T-helper 1 cell treated with Interleukin-12 subunit alpha and Interleukin-12 subunit beta and Interleukin-4 antibody, amounts not matched to agents 30 ng/mL and 1 ng/mL, for 36 hours (primary cell): ENCODE results near the gene ZFP36L1. TPM values are rescaled to one million over a fixed set of nuclear protein-coding genes. Genes with fewer than 3 reads are reported as not detected.

ENCODE experiments used
- intact Hi-C: fragments of 100-400 bp; cut with micrococcal nuclease; formaldehyde crosslinking; loops from one replicate; pipeline ENCODE4 v1.15.1; 2024
- total RNA-seq: library from RNA; stranded (reverse); gene quantifications from 2 replicates; pipeline ENCODE4 v1.2.3, GENCODE V29; 2022

ZFP36L1 gene
- total RNA-seq, 1 donor from 2014 or later = 85.1 TPM

DNA sequence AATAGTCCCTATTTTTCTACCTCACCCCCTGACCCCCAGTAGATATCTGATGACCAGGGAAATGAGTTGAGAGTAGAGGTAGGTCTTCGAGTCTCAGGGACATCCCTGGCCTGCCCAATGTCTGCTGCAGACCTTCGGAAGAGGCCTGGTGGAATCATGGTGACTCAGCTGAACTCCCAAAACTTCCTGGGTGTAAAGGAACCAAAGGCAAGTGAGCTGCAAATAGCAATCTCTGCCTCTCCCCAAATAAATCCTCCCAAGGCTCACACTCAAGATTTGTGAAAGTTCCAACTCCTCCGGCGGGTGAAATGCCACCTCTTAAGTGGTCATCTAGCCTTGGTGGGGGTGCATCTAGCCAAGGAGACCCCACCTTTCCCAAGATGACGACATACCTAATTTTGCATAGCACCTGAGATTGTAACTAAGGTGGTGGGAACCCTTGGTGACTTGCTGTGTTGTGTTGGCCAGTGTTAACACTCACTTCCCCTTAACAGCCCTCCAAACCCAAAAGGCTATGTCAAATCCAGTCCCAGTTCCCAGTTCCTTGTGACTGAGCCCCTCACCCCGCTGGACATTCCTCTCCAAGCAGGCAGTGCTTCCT is 6.3 kb downstream of the ZFP36L1 start:
- intact Hi-C loops = loop anchor here (5.0 kb wide), 1 partner anchor 279 kb away; no protein-coding TSS in a partner anchor

DNA sequence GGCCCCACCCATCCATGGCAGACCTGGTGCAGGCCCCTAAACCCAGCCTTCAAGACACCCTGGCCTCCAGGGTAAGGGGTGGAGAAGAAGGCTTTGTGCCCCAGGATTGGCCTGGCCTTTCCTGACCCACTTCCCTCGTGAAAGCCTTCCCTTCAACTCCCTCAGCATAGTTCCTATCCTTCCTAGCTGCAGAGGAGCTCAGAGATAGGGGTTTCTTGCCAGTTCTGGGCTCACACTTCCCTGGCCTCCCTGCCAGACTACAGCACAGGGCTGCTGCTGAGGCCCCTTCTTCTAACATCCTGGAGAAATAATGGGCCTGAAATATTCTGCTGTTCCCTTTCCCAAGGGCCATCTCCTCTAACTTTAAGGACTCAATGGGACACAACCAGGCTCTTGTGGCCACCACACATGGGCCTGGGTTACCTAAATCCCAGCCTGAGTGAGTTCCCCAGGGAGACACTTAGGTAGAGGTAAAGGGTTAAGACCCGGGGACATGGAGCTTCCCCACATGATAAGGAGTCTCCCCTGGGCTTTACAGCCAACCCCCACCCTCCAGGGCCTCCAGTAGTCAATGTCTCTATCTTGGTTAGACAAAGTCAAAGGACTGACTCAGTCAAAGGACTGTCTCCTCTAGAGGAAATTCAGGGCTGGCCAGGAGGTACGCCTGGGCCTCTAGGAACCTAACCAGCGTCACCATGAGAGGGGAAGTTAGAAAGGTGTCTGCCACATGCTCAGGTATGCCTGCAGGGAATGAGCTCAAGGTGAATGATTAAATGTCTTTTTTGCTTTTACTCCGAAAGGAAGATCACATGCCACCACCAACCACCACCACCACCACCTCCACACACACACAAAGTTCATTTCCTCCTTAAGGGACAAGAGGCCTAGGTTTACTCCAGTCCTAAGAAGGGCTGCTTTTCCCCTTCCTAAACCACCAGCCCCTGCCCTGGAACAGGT is 7.1 kb downstream of the ZFP36L1 start:
- intact Hi-C loops = loop anchor here (5.0 kb wide), 1 partner anchor 279 kb away; no protein-coding TSS in a partner anchor

DNA sequence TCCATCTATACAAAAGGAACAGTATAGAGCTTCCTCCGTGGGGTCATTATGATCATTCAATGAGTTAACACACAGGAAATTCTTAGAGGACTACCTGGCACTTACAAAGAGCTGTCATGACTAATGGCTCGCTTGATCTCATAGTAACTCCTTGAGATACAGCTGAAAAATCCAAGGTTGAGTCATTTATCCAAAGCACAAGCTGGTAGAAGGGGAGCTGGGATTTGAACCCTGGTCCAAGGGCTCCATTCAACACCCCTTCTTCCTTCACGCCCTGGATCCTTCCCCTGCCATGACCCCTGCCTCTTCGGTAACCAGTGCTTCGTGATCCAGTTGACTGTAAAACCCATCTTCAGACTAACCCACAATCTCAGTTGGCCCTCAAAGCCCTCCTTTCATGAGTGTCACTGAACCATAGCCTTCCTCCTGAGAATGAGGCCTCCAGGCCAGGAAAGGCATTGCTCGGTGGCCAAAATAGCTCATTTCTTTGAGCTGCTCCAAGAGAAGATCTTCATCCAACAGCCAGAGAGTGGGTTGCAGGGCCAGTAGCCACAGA is 7.8 kb downstream of the ZFP36L1 start:
- intact Hi-C loops = loop anchor here (5.0 kb wide), 1 partner anchor 278 kb away; no protein-coding TSS in a partner anchor

DNA sequence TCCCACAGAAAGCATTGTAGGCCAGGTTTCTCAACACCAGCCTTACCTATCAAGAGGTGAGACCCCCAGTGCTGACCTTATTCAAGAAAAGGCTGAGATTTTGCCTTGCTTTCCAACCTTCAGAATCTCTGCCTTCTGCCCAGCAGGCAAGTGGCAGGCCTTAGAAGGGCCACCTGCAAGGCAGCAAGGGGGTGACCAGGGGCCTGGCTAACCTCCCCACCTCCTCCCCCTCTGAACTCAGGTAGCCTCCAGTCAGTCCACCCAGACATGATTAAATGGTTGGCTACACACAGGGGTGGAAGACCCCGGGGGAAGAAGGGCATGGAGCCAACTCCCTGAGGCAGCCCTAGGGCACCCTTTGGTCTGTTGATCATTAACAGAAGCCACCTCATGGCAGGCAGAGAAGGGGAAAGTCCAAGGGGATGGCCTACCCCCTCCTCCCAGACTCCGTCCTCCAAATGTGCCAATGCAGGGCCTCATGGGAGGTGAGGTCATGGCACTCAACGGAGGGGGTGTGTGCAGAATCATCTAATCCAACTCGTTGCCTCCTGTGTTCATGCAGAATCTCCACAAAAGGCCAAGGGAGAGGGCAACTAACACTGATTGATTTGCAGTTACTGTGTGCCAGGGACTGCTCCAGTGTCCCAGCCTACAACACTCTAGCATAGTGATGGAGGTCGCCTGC is 8.5 kb downstream of the ZFP36L1 start:
- intact Hi-C loops = no loop called here

DNA sequence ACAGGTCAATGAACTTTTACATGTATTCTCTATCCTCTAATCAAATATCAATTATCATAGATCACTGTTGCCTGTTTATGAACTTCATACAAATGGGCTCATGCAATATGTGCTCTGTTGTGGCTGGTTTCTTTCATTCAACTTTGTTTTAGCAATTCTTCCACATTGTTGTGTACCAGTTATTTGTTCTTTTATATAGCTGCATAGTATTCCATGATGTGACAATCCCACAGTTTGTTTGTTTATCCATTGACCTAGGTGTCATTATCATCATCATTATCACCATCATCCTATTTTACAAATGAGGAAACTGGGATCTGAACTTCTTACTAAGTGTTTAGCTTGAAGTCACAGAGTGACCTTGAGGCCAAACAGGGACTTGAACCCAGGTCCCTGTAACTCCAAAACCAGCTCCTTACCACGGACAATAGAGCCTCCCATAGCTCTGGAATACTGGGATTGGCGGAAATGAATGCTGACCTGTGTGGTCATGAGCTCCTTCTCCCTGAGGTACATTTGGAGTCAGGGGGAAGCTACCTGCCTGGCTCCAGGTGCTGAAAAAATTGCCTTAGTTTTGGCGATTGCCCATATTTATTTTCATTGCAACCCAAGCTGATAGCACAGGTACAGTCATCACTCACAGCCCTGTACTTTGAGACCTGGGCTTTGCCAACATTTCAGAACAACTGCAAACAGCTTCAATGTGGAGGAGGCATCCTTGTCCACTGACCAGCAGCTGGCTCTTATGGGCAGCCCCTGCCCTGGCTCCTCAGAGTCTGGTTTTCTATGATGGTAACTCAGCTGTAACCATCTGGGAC is 9.2 kb downstream of the ZFP36L1 start:
- intact Hi-C loops = no loop called here

DNA sequence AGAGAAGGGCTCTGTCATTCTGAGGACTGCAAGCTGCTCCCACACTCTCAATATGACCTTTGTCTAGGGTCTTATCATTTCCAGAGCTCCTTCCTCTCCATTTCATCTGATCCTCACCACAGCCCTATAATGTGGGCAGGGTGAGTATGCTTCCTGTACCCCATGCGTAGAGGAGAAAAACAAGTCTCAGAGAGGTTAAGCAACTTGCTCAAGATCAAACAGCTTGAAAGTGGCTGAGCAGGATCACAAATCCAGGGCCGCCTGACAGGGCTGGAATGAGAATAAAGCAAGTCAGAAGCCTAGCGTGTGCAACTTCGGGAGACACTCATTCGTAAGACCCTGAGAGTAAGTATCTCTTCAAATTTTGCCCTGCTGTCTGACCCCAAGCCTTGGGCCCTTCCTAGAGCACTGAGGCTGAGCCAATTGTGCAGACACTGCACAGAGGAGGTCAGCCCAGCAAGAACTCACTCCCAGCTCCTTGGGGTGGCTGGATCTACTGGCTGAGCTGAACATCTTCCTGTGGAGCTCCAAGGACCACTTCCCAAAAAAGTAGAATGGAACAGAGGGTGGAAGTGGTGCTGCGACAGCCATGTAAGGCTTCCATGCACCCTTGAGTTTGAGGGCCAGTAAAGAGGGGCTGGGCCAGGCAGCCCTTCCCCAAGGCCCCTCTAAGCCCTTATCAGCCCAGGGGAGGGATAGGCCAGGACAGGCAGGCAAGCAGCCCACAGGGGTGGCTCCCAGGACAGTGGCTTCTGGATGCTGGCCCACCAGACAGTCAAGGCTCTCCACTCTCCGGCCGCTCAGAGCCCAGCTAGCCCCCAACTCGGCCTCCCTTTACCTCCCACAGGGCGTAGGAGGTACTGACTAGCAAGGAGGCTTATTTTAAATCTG is 10.5 kb downstream of the ZFP36L1 start:
- intact Hi-C loops = no loop called here

DNA sequence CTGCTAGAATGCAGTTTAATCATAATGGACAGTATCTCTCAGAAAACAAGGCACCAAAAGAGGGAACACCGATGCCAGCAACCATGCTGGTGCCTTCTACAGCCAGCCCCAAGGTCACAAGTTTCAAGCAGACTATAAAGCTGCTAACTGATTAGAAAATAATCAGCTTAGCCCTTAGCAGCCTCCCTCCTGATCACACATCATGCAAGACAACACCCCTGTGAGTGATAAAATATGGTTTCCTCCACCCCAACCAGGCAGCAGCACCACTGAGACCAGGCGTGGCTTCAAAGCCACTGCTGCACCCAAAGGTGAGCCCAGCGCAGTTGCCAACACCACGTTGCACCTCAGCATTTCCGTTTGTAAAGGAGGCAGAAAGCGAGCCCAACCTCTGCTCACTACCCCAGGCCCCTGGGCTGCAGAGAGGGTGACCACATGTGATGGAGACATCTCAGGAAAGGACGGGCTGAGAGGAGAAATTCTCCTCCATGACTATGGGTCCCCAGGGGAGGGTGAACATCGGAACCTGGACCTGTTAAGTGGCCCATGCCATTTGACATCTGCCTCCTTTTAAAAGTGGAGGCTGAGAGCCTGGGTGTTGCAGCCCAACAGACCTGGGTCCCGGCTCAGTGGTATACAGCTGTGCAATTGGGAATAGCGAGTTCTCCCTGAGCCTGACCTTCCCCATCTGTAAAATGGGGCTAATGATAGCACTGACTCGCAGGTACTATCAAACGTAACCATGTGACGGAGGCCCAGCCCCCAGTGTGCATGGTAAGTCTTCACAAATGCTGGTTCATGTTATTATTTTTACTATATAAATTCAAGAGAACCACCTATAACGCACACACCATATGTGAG is 11.5 kb downstream of the ZFP36L1 start:
- intact Hi-C loops = loop anchor here (1.0 to 2.0 kb wide), 4 partner anchors 8 to 63 kb away; no protein-coding TSS in a partner anchor

DNA sequence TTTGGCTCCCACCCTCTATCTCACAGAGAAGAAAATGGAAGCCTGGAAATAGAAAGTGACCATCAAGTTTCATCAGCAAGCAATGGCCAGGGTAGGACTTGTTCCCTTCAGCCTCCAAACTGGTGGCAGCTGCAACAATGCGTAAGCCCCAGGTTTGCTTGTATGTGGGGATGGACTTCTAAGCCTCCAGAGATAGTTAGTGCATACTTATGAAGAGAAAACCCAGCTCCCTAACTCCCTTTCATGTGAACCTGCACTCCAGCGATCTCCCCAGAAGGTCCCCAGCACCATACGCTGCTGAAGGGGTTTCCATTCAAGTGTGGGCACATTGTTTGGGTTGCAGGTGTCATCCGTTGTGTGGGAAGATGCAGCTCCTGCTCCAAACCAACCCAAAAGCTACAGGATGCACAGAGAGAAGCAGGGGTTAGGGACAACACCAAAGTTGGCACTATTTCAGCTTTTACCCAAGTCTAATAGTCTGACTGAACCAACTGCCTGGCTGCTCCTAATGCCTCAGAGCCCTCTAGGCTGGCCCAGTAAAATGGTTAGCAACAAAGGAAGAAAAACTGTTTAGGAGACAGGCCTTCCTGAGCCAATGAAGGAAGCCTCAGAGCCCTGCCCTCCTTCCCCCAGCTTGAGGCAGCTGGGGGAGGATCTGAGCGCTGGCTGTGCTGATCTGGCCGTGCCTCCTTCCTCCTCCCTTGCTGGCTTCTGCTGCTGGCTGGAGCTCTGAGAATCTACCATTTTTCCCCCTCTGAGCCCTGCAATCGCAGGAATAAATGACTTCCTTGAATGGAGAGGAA is 12.3 kb downstream of the ZFP36L1 start:
- intact Hi-C loops = loop anchor here (1.0 to 2.0 kb wide), 7 partner anchors 9 to 116 kb away; no protein-coding TSS in a partner anchor

DNA sequence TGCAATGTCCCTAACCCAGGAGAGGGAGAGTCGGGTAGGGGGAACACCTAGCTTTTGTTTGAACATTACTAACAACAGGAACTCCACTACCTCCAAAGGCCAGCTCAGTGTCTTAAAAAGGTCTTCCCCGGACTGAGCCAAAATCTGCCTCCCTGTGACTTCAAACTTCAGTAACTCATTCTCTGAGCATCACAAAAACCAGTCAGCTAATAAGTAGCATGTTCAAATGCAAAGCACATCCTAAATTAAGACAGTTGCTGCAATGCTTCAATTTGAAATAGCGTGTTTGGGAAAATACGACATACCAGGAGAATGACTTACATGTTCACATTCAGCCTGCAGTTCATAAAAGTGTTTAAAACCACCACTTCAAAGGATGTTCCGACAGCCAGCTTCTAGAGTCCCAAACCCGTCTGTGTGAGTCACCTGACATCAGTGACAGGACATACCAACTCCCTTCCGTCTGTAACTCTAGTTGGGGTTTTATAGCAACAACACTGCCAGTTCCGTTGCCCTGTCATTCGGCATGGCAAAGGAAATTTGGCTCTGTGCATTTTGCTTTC is 13.0 kb downstream of the ZFP36L1 start:
- intact Hi-C loops = loop anchor here (1.0 to 2.0 kb wide), 6 partner anchors 9 to 116 kb away; no protein-coding TSS in a partner anchor

DNA sequence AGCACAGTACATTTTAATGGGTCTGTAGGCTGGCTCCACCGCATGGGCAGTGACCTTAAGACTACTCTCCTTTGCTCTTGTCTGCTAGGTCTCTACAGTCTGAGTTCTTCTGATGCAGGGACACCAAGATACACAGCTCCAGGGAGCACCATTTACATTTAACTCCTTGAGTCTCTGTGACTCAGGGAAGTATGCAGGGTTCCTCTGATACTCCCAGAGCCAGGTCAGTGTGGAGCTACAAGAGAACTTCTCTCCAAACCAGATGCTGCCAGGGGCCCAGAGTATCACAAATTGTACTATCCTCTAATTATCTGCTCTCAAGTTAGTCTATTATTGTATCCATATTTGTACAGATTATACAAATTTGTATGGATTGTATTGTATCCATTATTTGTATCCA is 15.2 kb downstream of the ZFP36L1 start:
- intact Hi-C loops = no loop called here

DNA sequence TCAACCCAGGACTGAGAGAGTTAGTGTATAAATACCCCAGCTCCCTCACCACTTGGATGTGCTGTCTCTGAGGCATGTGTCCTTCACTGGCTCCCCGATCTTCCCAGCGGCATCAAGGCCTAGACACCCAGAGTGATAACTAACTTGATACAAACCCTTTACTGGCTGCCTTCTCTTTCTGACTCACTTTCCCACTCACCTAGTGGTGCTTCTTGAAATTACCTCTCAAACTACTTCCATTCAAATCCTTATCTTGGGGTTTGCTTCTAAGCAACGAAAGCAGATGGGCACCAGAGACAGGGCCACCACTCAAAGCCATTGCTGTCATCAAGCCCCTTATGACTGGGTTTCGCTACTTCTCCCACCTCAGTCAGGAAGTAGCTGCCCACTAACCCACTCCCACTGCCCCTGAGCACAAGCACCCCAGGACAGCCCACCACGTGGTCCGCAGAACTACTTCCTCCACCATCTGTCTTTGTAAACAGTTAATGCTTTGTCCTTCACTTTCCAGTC is 17.2 kb downstream of the ZFP36L1 start:
- intact Hi-C loops = no loop called here

DNA sequence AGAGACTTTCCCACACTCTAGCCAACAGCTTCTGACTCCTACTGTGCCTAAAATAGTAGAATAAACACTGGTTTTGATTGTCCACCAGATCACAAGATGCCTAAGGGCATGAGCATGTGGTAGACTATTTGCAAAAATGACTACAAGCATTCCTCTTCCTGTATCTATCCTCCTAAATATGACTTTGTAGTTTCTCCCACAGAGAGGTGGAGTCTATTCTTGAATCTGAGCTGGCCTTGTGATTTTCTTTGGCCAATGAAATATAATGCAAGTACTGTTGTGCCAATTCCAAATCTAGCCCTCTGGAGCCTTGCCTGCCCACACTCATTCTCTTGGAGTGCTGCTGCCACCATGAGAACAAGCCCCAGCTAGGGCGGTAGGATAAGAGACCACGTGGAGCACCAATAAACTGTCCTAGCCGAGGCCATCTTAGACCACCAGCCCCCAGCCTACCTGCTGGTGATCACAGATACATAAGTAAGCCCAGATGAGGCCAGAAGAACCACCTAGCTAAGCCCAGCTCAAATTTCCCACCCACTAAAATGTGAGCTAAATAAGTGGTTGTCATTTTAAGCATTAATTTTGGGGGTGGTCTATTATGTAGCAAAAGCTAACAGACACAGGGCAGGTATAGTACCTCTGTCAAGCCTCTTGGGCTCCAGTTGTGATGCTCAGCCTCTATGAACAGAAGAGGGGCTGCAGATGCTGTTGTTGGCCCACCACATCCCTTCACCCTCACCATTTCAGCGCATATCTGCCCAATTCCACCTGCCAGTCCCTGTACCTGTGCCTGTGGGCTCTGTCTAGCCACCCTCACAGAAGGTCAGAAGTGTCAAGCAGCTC is 17.9 kb downstream of the ZFP36L1 start:
- intact Hi-C loops = no loop called here

DNA sequence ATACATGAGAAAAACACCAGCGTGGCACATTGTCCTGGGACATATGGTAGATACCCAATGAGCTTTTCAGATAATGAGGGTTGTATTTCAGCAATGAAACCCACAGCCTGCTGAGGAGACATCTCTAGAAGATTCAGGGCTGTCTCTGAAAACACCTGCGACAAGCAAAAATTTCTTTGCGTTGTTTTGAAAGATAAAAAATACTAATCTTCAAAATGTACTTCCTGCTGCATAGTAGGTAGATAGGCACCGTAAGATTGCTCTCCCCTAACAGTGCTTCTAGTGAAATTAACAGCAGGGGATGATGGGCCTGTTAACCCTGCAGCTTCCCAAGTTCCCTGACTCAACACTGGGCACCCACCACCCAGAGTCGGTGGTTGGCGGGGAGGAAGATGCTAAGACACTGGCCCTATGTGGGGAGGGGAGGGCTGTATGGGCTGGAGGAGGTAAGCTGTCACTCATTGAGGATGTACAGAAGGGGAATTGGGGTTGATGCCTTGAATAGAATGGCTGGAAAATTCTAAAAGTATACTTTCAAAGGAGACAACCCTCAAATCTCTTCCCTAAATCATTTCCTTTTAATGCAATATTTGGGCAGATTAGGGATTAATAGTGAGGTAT is 20.0 kb downstream of the ZFP36L1 start:
- intact Hi-C loops = no loop called here

DNA sequence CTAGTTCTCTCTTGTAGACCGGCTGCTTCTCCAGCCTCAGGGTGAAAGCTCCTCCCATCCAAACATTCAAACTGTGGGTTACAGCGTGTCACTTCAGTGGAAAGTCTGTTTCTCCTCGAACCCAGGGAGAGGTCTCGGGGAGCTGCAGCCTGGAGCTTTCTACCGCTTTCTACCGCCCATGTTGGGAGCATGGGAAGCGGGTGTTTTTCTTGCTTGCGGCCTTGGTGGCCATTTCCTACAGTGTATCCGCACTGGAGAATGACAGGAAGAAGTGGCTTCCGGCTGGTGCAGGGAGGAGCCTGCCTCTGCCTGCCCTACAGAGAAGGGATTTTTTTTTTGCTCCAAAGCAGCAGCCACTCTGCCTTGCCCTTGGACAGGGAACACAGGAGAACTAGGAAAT is 21.2 kb downstream of the ZFP36L1 start:
- intact Hi-C loops = loop anchor here (1.0 kb wide), 2 partner anchors 9 to 17 kb away; no protein-coding TSS in a partner anchor

DNA sequence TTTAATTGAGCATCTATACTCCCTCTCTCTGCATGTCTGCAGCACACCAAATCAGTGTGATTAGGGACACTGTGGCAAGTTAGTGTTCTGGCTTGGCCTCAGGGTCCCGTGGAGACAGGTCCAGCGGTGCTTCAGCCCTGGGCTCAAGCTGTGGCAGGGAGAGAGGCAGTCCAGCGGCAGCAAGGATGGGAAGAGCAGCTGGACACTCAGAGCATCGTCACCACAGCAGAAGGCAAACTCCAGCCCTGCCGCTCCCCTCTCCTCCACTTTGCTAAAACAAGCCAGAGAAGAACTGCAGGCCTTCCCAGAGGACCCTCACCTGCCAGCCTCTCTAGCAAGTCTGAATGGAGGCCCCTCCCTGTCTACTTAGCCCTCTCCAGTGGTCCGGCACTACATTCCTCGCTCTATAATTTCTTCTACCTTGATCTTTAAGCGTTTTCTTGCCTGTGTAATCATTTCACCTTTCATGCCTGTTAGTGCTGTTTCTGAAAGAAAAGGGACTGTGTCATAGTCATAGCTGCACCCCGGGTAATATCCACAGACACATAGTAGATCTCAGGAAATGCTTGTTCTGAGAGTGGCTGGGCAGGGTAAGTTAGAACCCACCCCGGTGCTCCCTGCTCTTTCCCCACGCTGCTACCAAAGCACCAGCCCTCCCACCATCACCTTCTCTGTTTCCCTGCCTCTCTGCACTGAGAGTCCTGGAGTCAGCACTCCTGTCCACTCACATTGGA is 22.1 kb downstream of the ZFP36L1 start:
- intact Hi-C loops = loop anchor here (1.0 kb wide), 2 partner anchors 10 to 18 kb away; no protein-coding TSS in a partner anchor
